ENCODE results near the gene ROR1.

ROR1 gene

DNA sequence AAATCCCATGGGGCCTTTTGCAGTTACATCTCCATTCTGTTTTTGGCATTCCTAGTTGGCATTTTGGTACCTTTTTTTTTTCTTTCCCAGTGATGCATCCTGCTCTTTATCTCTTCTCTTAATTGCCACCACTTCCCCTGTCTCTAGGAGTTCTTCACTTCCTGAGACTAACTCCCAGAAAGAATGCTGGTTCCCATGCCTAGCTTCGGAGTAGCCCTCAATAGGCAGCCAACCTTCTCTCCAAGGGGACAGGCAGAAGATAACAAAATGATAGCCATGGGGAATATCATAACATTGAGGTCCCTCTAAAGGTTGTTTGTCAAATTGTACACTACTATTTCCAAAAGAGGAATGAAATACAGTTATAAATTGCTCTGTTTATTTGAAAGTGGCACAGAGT, 279.0 kb downstream of the ROR1 start:
- DNase-seq (ENCODE audit: low read depth in 2 of 2) = no peak

DNA sequence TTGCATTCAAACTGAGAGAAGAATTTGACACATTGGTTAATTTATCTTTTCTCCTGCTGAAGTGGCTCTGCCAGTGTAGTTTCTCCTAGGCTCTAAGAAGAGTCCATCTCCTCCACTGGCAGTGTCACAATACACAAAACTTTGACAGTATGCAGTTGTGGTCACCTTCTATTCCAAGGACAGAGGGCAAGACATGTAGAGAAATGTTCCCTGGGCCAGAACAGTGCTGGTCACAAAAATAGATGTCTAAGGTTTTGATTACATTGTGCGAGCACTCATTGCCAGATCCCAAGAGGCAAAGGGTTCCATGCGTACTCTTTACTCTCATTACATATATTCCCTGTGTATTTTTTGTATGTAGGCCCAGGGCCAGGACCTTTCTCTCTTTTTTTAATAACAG, 281.5 kb downstream of the ROR1 start:
- no peak for DNase-seq (ENCODE audit: low read depth in 2 of 2)

- DNase-seq (ENCODE audit: low read depth in 2 of 2) = no peak
These were observed 285.7 kb downstream of the ROR1 start for GRCh38 chr1:64059556-64059955.

DNA sequence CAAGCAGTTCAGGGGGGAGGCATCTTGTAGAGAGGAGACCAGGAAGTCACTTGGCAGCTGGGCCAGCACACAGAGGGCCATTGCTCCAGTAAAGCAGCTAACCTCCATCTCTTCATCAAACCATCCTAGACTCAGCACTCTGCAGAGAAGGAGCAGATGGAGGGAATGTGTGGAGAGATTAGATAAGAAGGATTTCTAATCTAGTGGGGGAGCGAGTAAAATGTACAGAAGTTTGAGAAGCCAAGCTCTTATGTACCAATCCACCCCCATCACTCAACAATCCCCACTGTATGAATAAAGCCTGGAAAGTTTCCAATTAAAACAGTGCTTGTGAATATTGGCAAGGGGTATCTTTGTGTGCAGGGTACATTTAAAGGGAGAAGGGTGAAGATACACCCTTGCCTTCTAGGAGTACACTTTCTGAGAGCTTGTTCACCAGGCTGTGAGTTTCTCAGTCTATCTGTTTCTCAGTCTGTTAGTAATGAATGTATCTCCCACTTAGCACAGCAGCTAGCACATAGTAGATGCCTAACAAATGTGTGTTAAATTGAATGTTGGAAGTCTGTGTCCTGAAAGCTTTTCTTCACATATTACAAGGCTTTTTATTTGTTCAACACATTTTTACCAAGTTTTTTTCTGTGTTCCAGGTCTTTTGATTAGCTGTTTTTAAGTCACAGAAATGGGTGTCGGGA, 286.9 kb downstream of the ROR1 start:
- no peak for DNase-seq (ENCODE audit: low read depth in 2 of 2)

GRCh38 chr1:64061430-64062104, 287.8 kb downstream of the ROR1 start:
- DNase-seq (ENCODE audit: low read depth in 2 of 2) = no peak

DNA sequence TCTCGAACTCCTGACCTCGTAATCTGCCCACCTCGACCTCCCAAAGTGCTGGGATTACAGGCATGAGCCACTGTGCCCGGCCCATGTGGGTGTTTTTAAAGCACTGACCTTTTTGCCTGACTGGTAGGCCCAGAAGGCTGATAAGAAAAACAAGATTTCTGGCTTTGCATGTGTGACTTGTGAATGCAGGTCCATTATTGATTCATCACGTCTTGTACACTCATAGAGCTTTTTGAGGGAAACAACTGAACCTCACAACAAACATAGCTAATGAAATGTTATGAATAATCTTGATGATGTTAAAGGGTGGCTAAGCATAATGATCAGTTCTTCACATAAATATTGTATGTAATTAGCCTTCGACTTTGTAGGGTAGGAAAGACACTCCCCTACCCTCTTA, 288.7 kb downstream of the ROR1 start:
- no peak for DNase-seq (ENCODE audit: low read depth in 2 of 2)

GRCh38 chr1:64062941-64063581, 289.2 kb downstream of the ROR1 start:
- DNase-seq (ENCODE audit: low read depth in 2 of 2) = no peak

GRCh38 chr1:64065571-64065970, 291.8 kb downstream of the ROR1 start:
- no peak for DNase-seq (ENCODE audit: low read depth in 2 of 2)

GRCh38 chr1:64072089-64072793, 298.4 kb downstream of the ROR1 start:
- DNase-seq (ENCODE audit: low read depth in 2 of 2) = no peak

- DNase-seq (ENCODE audit: low read depth in 2 of 2) = no peak
These were observed 299.9 kb downstream of the ROR1 start for GRCh38 chr1:64073705-64074104.

- DNase-seq (ENCODE audit: low read depth in 2 of 2) = no peak
These were observed 300.9 kb downstream of the ROR1 start for GRCh38 chr1:64074767-64075166.

DNA sequence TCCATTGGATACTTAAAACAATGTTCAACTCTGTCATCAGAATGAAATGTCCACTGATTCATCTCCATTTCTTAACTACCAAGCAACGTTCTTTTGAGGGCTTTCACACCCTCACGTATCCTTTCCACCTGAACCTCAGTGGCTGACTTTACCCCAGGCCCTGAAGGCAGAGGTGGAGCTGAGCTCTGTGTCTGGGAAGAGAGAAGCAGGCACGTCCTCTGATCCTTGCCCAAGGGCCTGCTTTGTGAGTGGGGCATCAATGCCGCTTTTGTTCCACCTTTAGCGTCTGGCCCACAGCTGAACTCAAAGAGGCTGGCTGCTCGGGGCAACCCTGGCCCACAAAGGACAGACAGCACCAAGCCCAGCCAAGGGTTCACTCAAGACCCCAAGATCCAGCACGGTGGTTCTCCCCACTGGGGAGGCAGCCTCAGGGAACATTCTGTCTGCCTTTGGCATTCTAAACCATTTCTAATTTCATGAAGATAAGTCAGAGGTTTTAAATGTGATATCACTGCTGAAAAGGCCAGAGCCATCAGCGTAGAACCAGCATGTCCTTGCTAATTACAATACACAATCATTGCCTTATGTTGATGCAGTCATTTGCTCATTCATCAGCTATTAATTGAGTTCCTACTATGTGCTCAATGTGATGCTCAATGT, 303.6 kb downstream of the ROR1 start:
- no peak for DNase-seq (ENCODE audit: low read depth in 2 of 2)

DNA sequence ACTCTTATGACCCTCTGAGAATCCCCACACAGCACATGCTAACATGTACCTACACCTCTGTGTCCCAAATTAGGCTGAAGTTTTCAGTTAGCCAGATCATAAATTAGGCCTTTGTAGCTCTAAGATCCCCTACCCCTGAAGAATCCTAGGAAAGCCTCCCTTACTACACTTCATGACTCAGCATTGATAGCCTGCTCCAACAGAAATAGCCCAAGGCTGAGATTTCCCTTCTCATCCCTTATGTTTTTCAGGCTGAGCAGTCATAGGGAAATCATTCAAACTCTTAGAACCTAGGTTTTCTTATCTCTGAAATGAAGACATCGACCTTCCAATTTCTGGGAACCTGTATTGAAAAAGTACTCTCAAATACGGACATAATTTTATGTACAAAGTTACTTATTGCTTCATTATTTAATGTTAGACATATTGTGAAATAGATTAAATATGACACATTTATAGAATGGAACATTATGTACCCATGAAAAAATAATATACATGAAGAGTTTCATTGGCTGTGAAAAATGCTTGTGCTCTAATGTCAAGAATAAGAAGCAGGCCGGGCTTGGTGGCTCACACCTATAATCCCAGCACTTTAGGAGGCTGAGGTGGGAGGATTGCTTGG, 307.2 kb downstream of the ROR1 start:
- DNase-seq (ENCODE audit: low read depth in 2 of 2) = no peak

- DNase-seq (ENCODE audit: low read depth in 2 of 2) = no peak
These were observed 308.6 kb downstream of the ROR1 start for GRCh38 chr1:64082459-64082858.

DNA sequence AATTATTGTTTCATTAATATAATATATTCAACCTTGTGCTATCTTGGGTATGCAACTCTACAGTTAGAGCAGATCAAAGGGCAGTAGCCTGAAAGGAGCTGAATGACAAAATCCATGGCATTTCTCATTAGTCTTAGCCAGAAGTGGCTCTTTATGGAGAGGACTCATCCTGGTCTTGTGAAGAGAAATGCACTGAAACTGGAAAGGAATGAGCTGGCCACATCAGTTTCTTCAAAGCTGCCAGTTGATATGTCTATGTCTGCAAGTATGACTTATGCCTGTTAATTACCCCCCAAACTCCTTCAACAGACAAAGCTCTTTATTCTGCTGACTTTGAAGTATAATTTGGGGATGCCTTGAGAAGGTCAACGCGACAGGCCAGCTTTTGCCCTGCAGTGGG, 310.6 kb downstream of the ROR1 start:
- no peak for DNase-seq (ENCODE audit: low read depth in 2 of 2)

GRCh38 chr1:64087768-64088167, 314.0 kb downstream of the ROR1 start:
- no peak for DNase-seq (ENCODE audit: low read depth in 2 of 2)

DNA sequence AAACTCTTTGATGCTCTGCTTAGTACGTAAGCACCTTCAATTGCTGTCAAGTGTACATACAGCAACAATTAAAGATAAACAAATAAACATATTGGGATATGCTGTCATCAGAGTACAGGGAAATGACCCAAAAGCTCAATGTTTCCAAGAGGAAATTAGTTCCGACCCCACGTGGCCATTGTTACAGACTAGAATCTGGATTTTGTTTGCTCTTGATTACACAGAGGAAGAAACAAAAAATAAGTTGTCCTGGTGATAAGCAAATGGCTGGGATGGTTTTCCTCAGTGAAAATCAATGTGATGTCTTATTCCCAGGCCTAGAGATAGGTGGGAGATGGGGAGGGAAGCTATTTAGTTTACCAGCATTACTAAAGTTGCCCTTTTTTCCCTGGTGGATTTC, 316.6 kb downstream of the ROR1 start:
- no peak for DNase-seq (ENCODE audit: low read depth in 2 of 2)

DNA sequence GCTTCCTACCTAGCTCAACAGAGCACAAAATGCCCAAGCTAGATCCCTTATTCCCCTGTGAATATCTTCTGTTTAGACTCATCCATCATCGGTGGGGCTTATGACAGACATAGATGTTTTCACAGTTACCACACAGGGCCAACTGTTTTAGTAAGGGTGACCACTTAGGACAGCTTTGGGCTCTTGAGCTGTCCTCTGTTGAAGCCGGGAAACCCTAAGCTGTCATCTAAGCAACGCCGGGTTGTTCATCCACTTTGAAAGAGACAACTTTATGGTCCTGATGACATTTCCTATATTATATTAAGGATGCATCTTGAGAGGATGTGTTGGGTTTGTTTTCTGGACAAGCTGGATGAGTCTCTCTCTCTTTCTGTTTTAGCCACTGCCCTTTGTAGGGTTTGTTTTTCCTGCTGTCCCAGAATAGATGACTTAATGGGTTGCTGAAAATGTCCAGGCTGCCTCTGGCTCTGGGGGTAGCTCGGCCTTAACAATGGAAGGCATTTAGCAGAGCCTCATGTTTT, 319.1 kb downstream of the ROR1 start:
- no peak for DNase-seq (ENCODE audit: low read depth in 2 of 2)

DNA sequence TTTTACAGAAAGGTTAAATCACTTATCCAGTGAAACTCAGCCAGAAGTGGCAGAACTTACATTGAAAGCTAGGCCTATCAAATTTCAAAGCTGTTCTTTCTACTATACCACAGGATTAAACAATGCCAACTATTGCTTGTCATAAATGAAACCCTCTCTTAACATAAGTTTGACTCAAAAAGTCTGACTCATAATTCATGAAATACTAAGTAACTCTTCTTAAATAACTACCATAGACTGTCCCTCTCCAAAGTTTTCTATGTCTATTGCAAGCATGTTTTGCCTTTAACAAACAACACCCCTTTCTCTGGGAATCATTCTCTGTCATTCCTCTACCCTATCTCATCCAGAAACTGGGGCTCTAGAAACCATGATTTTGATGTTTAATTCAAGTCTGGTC, 320.1 kb downstream of the ROR1 start:
- DNase-seq (ENCODE audit: low read depth in 2 of 2) = no peak

GRCh38 chr1:64095832-64096231, 322.0 kb downstream of the ROR1 start:
- DNase-seq (ENCODE audit: low read depth in 2 of 2) = no peak

DNA sequence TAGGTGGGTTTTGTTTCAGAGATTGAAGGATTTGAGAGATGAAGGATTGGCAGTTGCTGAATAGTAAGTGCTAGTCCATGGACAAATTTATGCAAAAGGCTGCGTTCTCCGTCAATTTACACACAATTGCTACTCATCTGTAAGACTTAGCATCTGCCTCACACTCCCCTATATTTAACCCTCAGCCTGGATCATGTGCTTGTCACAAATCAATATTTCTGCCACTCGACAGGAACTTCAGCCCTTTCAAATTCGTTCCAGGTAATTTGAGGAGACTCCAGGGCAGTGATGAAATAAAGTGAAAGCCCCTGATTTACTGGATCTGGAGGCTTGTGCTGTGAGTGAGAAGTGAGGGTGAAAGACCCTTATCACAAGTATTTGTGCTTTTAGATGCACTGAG, 324.0 kb downstream of the ROR1 start:
- no peak for DNase-seq (ENCODE audit: low read depth in 2 of 2)
